Measurements from ENCODE around the gene ROR2.

- TF ChIP-seq EZH2 (IDR thresholded peaks at IDR 0.05): no peak
- TF ChIP-seq FOXP2 (optimal IDR thresholded peaks at IDR 0.05; ENCODE audit: control extremely low read depth, extremely low read length, insufficient read depth): no peak
These were observed 28.7 kb downstream of the ROR2 start for GRCh38 chr9:91921371-91921770.

Measured in SK-N-MC (cell line).